PFSK-1 (cell line): ENCODE data around the gene CTIF.

Source experiments
- SIN3A ChIP-seq: IDR thresholded peaks from 2 replicates; pipeline ENCODE4 v1.6.1; 2012; ENCODE audit warnings: mild to moderate bottlenecking, low read length, moderate library complexity, borderline replicate concordance; ENCODE audit not compliant: insufficient read depth
- TF ChIP-seq, protein P1 (sequence below), 2 experiments: IDR thresholded peaks; 2 replicates each; pipeline versions ENCODE4 v1.6.1 to v1.8.0; 2011 to 2012; ENCODE audit warnings: low read depth in 2 of 2, low read length in 2 of 2, control low read depth in 1 of 2, inconsistent platforms in 1 of 2, mild to moderate bottlenecking in 1 of 2, moderate library complexity in 1 of 2; ENCODE audit not compliant: insufficient read depth in 1 of 2

- no peak for TF ChIP-seq SIN3A
- TF ChIP-seq, protein P1, sequence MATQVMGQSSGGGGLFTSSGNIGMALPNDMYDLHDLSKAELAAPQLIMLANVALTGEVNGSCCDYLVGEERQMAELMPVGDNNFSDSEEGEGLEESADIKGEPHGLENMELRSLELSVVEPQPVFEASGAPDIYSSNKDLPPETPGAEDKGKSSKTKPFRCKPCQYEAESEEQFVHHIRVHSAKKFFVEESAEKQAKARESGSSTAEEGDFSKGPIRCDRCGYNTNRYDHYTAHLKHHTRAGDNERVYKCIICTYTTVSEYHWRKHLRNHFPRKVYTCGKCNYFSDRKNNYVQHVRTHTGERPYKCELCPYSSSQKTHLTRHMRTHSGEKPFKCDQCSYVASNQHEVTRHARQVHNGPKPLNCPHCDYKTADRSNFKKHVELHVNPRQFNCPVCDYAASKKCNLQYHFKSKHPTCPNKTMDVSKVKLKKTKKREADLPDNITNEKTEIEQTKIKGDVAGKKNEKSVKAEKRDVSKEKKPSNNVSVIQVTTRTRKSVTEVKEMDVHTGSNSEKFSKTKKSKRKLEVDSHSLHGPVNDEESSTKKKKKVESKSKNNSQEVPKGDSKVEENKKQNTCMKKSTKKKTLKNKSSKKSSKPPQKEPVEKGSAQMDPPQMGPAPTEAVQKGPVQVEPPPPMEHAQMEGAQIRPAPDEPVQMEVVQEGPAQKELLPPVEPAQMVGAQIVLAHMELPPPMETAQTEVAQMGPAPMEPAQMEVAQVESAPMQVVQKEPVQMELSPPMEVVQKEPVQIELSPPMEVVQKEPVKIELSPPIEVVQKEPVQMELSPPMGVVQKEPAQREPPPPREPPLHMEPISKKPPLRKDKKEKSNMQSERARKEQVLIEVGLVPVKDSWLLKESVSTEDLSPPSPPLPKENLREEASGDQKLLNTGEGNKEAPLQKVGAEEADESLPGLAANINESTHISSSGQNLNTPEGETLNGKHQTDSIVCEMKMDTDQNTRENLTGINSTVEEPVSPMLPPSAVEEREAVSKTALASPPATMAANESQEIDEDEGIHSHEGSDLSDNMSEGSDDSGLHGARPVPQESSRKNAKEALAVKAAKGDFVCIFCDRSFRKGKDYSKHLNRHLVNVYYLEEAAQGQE (IDR thresholded peaks at IDR 0.05; ENCODE audit: insufficient read depth in 1 of 2, low read depth in 2 of 2, low read length in 2 of 2), result no peak
These were observed 278.2 kb downstream of the CTIF start for GRCh38 chr18:48817021-48817461.
